HepG2 (cell line): ENCODE data around the gene DDX1.

Experiments
- CCAR2 ChIP-seq: fragments of 200-400 bp; formaldehyde crosslinking; optimal IDR thresholded peaks from 2 replicates; pipeline ENCODE3; 2018; ENCODE audit warnings: low read depth, mild to moderate bottlenecking, low read length, moderate library complexity
- CHD2 ChIP-seq: IDR thresholded peaks from 2 replicates; pipeline ENCODE4 v1.6.1; 2011; ENCODE audit warnings: low read depth, low read length, improper control_type of control experiment
- ETV6 ChIP-seq: sonication (generic); formaldehyde crosslinking; conservative IDR thresholded peaks from 2 replicates; pipeline ENCODE4 v1.4.0; 2020; ENCODE audit warnings: missing genetic modification reagents
- JUND ChIP-seq: sonication (generic); formaldehyde crosslinking; IDR thresholded peaks from 2 replicates; pipeline ENCODE4 v1.8.0; 2022; ENCODE audit warnings: mild to moderate bottlenecking, missing genetic modification reagents
- KLF15 ChIP-seq: sonication (generic); formaldehyde crosslinking; IDR thresholded peaks from 2 replicates; pipeline ENCODE4 v1.8.1; 2023; ENCODE audit warnings: borderline replicate concordance, mild to moderate bottlenecking, inconsistent platforms, missing genetic modification reagents, mixed read lengths
- RAD21 ChIP-seq: fragments of 450-650 bp; formaldehyde crosslinking; IDR thresholded peaks from 2 replicates; pipeline ENCODE4 v1.5.0; 2020; ENCODE audit warnings: mild to moderate bottlenecking
- ZNF780A ChIP-seq: sonication (generic); formaldehyde crosslinking; IDR thresholded peaks from 2 replicates; pipeline ENCODE4 v1.8.0; 2022; ENCODE audit warnings: mild to moderate bottlenecking, missing genetic modification reagents, moderate library complexity
- TF ChIP-seq, protein P1 (sequence below): sonication (generic); formaldehyde crosslinking; IDR thresholded peaks from 2 replicates; pipeline ENCODE4 v1.5.0; 2020; ENCODE audit warnings: mild to moderate bottlenecking, missing genetic modification reagents, moderate library complexity
- TF ChIP-seq, protein P2 (sequence below): sonication (generic); formaldehyde crosslinking; IDR thresholded peaks from 2 replicates; pipeline ENCODE4 v1.5.1; 2020; ENCODE audit warnings: mild to moderate bottlenecking, missing genetic modification reagents, moderate library complexity

DNA sequence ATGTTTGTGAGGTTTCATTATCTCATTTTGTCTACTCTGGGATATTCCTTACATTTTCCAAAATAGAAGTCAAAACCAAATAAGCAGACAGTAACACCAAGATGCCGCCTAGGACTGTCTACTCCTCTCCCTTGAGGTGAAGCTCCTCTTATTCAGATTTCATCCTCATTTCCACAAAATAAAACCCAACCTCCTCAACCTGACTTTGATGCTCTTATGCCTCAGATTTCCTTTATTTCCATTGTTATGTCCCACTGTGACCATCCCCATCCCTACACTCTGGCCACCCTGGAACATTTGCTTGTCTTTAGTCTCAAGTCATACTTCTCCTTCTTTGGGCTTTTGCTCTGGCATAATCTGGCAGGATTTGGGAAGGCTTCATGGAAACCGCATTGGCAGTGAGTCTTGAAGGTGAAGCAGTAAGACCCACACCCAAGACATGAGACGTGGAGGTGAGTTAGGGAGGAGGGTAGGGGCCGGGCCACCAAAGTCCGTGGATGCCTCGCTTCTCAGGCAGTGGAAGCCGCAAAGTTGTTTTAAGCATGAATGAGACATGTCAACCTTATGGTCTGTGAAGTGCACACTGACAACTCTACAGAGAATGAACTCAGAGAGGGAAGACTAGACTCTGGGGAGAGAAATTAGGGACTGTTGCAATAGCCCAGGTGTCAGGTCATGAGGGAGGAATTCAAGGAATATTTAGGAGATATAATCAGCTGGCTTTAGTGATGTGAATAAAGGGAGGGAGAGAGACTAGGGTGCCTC, 63.6 kb downstream of the DDX1 start:
- TF ChIP-seq, protein P1, sequence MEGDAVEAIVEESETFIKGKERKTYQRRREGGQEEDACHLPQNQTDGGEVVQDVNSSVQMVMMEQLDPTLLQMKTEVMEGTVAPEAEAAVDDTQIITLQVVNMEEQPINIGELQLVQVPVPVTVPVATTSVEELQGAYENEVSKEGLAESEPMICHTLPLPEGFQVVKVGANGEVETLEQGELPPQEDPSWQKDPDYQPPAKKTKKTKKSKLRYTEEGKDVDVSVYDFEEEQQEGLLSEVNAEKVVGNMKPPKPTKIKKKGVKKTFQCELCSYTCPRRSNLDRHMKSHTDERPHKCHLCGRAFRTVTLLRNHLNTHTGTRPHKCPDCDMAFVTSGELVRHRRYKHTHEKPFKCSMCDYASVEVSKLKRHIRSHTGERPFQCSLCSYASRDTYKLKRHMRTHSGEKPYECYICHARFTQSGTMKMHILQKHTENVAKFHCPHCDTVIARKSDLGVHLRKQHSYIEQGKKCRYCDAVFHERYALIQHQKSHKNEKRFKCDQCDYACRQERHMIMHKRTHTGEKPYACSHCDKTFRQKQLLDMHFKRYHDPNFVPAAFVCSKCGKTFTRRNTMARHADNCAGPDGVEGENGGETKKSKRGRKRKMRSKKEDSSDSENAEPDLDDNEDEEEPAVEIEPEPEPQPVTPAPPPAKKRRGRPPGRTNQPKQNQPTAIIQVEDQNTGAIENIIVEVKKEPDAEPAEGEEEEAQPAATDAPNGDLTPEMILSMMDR (CRISPR knock-in tag) = no peak
- TF ChIP-seq KLF15 = no peak
- TF ChIP-seq ZNF780A = no peak
- no peak for TF ChIP-seq RAD21 (CRISPR knock-in tag)
- TF ChIP-seq, protein P2, sequence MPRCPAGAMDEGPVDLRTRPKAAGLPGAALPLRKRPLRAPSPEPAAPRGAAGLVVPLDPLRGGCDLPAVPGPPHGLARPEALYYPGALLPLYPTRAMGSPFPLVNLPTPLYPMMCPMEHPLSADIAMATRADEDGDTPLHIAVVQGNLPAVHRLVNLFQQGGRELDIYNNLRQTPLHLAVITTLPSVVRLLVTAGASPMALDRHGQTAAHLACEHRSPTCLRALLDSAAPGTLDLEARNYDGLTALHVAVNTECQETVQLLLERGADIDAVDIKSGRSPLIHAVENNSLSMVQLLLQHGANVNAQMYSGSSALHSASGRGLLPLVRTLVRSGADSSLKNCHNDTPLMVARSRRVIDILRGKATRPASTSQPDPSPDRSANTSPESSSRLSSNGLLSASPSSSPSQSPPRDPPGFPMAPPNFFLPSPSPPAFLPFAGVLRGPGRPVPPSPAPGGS (CRISPR knock-in tag) = no peak
- TF ChIP-seq JUND (CRISPR knock-in tag) = no peak
- no peak for TF ChIP-seq ETV6 (CRISPR knock-in tag)
- no peak for TF ChIP-seq CHD2
- TF ChIP-seq CCAR2 = no peak
